K562 (cell line): ENCODE data around the gene HOTAIR. TPM values are rescaled to one million over a fixed set of nuclear protein-coding genes. Genes with fewer than 3 reads are reported as not detected.

Experiments
- ATAC-seq: fragments of 200-7000 bp; cut with Tn5 transposase; 3 replicates; pipeline ENCODE4 v1.9.1; 2020; ENCODE audit warnings: moderate library complexity
- BruUV-seq: library from RNA; stranded (reverse); fragments of 400-500 nt; replicated peaks from 2 replicates; lab custom pipeline; 2021; lab: Mats Ljungman, UMichigan
- CTCF ChIA-PET: fragments of 300-600 bp; formaldehyde crosslinking; extraction: SDS; loops from one replicate; lab custom pipeline; 2021; ENCODE audit warnings: low intra/inter-chr PET ratio; lab: Yijun Ruan, JAX
- POLR2A ChIA-PET: fragments of 300-600, 350-650 bp; sonication (Branson Sonifier 250); formaldehyde crosslinking; extraction: SDS; loops from one replicate; lab custom pipeline; 2021; ENCODE audit warnings: antibody characterized with exemption, inconsistent platforms; lab: Yijun Ruan, JAX
- DNase-seq, 4 experiments: peaks; one replicate each; pipeline versions ENCODE4 v3.0.0 to v3.0.0-alpha.2; 2011 to 2018; ENCODE audit warnings: low spot score in 3 of 4, mixed read lengths in 3 of 4; ENCODE audit errors: extremely low read depth in 1 of 4
- FAIRE-seq: peaks from 2 replicates; lab custom pipeline; 2011; peaks lifted over from hg19 to GRCh38; lab: Jason Lieb, UNC
- H2AFZ ChIP-seq: 2 replicates; pipeline ENCODE4 v1.6.0; 2011; ENCODE audit warnings: low read depth, low read length, control low read depth, inconsistent platforms
- H3K27ac ChIP-seq: fragments of 200-600 bp; 3 replicates; pipeline ENCODE4 v1.8.0; 2011; ENCODE audit warnings: low read depth, mild to moderate bottlenecking, control low read depth, inconsistent platforms, low read length, moderate library complexity, mixed read lengths; ENCODE audit errors: extremely low read depth
- H3K27me3 ChIP-seq, 2 experiments: fragments of 300-600 bp in 1 of 2; 2 replicates in 1 of 2; 3 replicates in 1 of 2; pipeline versions ENCODE4 v1.6.0 to v1.8.0; 2011; ENCODE audit warnings: inconsistent platforms in 2 of 2, low read length in 2 of 2, mild to moderate bottlenecking in 1 of 2, mixed read lengths in 1 of 2, moderate library complexity in 1 of 2; ENCODE audit not compliant: control insufficient read depth in 2 of 2, insufficient read depth in 2 of 2
- H3K36me3 ChIP-seq: fragments of 300-600 bp; 3 replicates; pipeline ENCODE4 v1.8.0; 2011; ENCODE audit warnings: mild to moderate bottlenecking, low read length, inconsistent platforms; ENCODE audit not compliant: control insufficient read depth, insufficient read depth
- H3K4me1 ChIP-seq, 2 experiments: fragments of 200-600 bp in 1 of 2; replicated peaks in 1 of 2; 2 replicates in 1 of 2; 3 replicates in 1 of 2; pipeline versions ENCODE4 v1.5.1 to v1.8.0; 2011; ENCODE audit warnings: inconsistent platforms in 2 of 2, low read length in 2 of 2, mild to moderate bottlenecking in 1 of 2, mixed read lengths in 1 of 2, moderate library complexity in 1 of 2; ENCODE audit not compliant: control insufficient read depth in 2 of 2, insufficient read depth in 2 of 2
- H3K4me2 ChIP-seq: 2 replicates; pipeline ENCODE4 v1.6.1; 2011; ENCODE audit warnings: low read length, control low read depth, inconsistent platforms, mixed read lengths; ENCODE audit not compliant: insufficient read depth
- H3K4me3 ChIP-seq: fragments of 200-600 bp; sonication (generic), shearing (Covaris generic); 2 replicates; pipeline ENCODE4 v1.5.1; 2016; ENCODE audit warnings: control low read depth, inconsistent platforms
- H3K79me2 ChIP-seq: fragments of 200-600 bp; 3 replicates; pipeline ENCODE4 v1.8.0; 2011; ENCODE audit warnings: low read length, inconsistent platforms; ENCODE audit not compliant: control insufficient read depth, insufficient read depth
- H3K9ac ChIP-seq, 2 experiments: 2 replicates each; pipeline versions ENCODE4 v1.6.0 to v1.6.1; 2011; ENCODE audit warnings: low read depth in 2 of 2, low read length in 2 of 2, control low read depth in 1 of 2, inconsistent platforms in 1 of 2, mild to moderate bottlenecking in 1 of 2, mixed read lengths in 1 of 2; ENCODE audit not compliant: insufficient read depth in 1 of 2
- H3K9me1 ChIP-seq: one replicate; pipeline ENCODE4 v1.6.0; 2011; ENCODE audit warnings: inconsistent platforms, mild to moderate bottlenecking, low read length, moderate library complexity; ENCODE audit not compliant: control insufficient read depth, insufficient read depth
- H3K9me3 ChIP-seq: replicated peaks from 2 replicates; pipeline ENCODE4 v1.5.1; 2011; ENCODE audit warnings: low read depth, low read length, inconsistent platforms; ENCODE audit not compliant: control insufficient read depth, insufficient read depth
- H4K20me1 ChIP-seq: replicated peaks from 2 replicates; pipeline ENCODE4 v1.6.1; 2011; ENCODE audit warnings: low read length, inconsistent platforms, mixed read lengths; ENCODE audit not compliant: control insufficient read depth, insufficient read depth
- ARID1B ChIP-seq: fragments of 450-650 bp; IDR thresholded peaks from 2 replicates; pipeline ENCODE4 v1.6.1; 2016; ENCODE audit warnings: antibody characterized with exemption, mild to moderate bottlenecking, inconsistent platforms
- MBD2 ChIP-seq: sonication (generic); IDR thresholded peaks from 2 replicates; pipeline ENCODE4 v1.6.1; 2016; ENCODE audit warnings: low read depth, borderline replicate concordance
- MIER1 ChIP-seq: fragments of 450-650 bp; IDR thresholded peaks from 2 replicates; pipeline ENCODE4 v1.6.1; 2016; ENCODE audit warnings: antibody characterized with exemption, mild to moderate bottlenecking, low read depth
- RBM15 ChIP-seq: fragments of 200-400 bp; formaldehyde crosslinking; IDR thresholded peaks from 2 replicates; pipeline ENCODE4 v1.6.1; 2018; ENCODE audit warnings: mild to moderate bottlenecking, low read length, moderate library complexity; ENCODE audit not compliant: insufficient read depth
- RFX7 ChIP-seq: fragments of 250-450 bp; sonication (Bioruptor Pico); IDR thresholded peaks from 2 replicates; pipeline ENCODE4 v1.5.1; 2021; ENCODE audit warnings: mild to moderate bottlenecking
- RUNX1 ChIP-seq: sonication (generic); IDR thresholded peaks from 2 replicates; pipeline ENCODE4 v1.6.1; 2016; ENCODE audit warnings: antibody characterized with exemption, low read depth
- SIN3B ChIP-seq: fragments of 450-650 bp; IDR thresholded peaks from 2 replicates; pipeline ENCODE4 v1.6.1; 2017; ENCODE audit warnings: low read depth, mild to moderate bottlenecking, moderate library complexity
- SIRT6 ChIP-seq: IDR thresholded peaks from one replicate; pipeline ENCODE4 v1.6.1; 2012; ENCODE audit warnings: low read depth, mild to moderate bottlenecking, control low read depth, inconsistent platforms, low read length, moderate library complexity
- TOE1 ChIP-seq, 2 experiments: fragments of 450-650 bp in 1 of 2; sonication (generic) in 1 of 2; formaldehyde crosslinking in 1 of 2; IDR thresholded peaks; 2 replicates each; pipeline versions ENCODE4 v1.7.1 to v1.8.0; 2016 to 2022; ENCODE audit warnings: borderline replicate concordance in 2 of 2, mild to moderate bottlenecking in 2 of 2, antibody characterized with exemption in 1 of 2, inconsistent platforms in 1 of 2, low read depth in 1 of 2, missing genetic modification reagents in 1 of 2, moderate library complexity in 1 of 2
- ZNF134 ChIP-seq: fragments of 250-450 bp; sonication (Bioruptor Pico); conservative IDR thresholded peaks from 2 replicates; pipeline ENCODE4 v1.4.0; 2020
- ZNF449 ChIP-seq: fragments of 250-450 bp; sonication (Bioruptor Pico); IDR thresholded peaks from 2 replicates; pipeline ENCODE4 v1.8.0; 2022; ENCODE audit warnings: moderate library complexity, mild to moderate bottlenecking, inconsistent platforms
- ZNF778 ChIP-seq: fragments of 450-650 bp; formaldehyde crosslinking; IDR thresholded peaks from 2 replicates; pipeline ENCODE4 v1.4.0; 2020; ENCODE audit warnings: mild to moderate bottlenecking, moderate library complexity
- WGBS: fragments of 100-300 bp; shearing (Covaris generic); methylation state at CpG from one replicate; pipeline ENCODE4 v1.1.6; 2016; ENCODE audit warnings: low coverage, mixed read lengths; ENCODE audit not compliant: insufficient coverage; ENCODE audit errors: missing lambda C conversion rate; 5-methylcytosine and 5-hydroxymethylcytosine counted together
- in situ Hi-C: fragments of 300-500 bp; cut with MboI; formaldehyde crosslinking; loops from 4 replicates; pipeline ENCODE4 v1.15.0; 2018; ENCODE audit warnings: inconsistent platforms, mixed read lengths
- intact Hi-C: fragments of 100-400 bp; cut with micrococcal nuclease; formaldehyde crosslinking; loops from 2 replicates; pipeline ENCODE4 v1.14.2; 2022
- polyA plus RNA-seq, 8 experiments: library from polyadenylated mRNA; depleted of rRNA in 4 of 8; stranded (reverse) in 5 of 8; unstranded in 3 of 8; fragments of >200 nt; fragmentation: Nextera tagmentation in 2 of 8; fragmentation: Illumina TruSeq in 1 of 8; extraction: Ambion mirVana in 2 of 8; extraction: Trizol in 1 of 8; gene quantifications; 2 replicates each; pipeline versions ENCODE4 v1.2.1 to v1.2.3, GENCODE V29; 2011 to 2014; ENCODE audit warnings: inconsistent platforms in 1 of 8, missing spikeins in 1 of 8
- total RNA-seq, 7 experiments: library from RNA; depleted of rRNA in 6 of 7; stranded (reverse); fragments of >200 nt in 6 of 7; fragmentation: Illumina TruSeq in 2 of 7; extraction: Trizol in 2 of 7; gene quantifications; 2 replicates each; pipeline versions ENCODE4 v1.2.1 to v1.2.3, GENCODE V29; 2011 to 2021; ENCODE audit warnings: low replicate concordance in 1 of 7
- TF ChIP-seq, protein P1 (sequence below): fragments of 450-650 bp; formaldehyde crosslinking; IDR thresholded peaks from 2 replicates; pipeline ENCODE4 v1.4.0; 2020; ENCODE audit warnings: mild to moderate bottlenecking, moderate library complexity
- TF ChIP-seq, protein P2 (sequence below), 2 experiments: fragments of 450-650 bp in 1 of 2; sonication (generic) in 1 of 2; formaldehyde crosslinking; conservative IDR thresholded peaks; 2 replicates each; pipeline versions ENCODE4 v1.4.0 to v1.8.1; 2020 to 2022; ENCODE audit warnings: mild to moderate bottlenecking in 1 of 2, missing genetic modification reagents in 1 of 2
- TF ChIP-seq, protein P3 (sequence below), 2 experiments: fragments of 450-650 bp; IDR thresholded peaks; 2 replicates each; pipeline ENCODE4 v1.6.1; 2016

Gene HOTAIR
- total and polyA plus RNA-seq, 9 of the 15 experiments (the other 6 are each of a cell fraction or from before 2014, with no cell fraction given), result 0.04 TPM; not detected in 8

- no peak overlapping the region for H3K27ac ChIP-seq
- no TSS peak for BruUV-seq
- DNase-seq (no peak), ATAC-seq (no peak), FAIRE-seq (no peak)
- ChIA-PET POLR2A (interaction anchor here (0.6 kb wide), 2 partner anchors 50 to 1630 kb away, joined by 3 read pairs; no protein-coding TSS in a partner anchor), CTCF (no interaction called here)
- 13% methylated on average over 9 of the region's 25 CpGs for WGBS
- no peak for TF ChIP-seq TOE1 (IDR thresholded peaks at IDR 0.05; ENCODE audit: borderline replicate concordance)
- TF ChIP-seq TOE1 (CRISPR knock-in tag; IDR thresholded peaks at IDR 0.05; ENCODE audit: borderline replicate concordance, low read depth), result no peak
- no peak for TF ChIP-seq MBD2
- TF ChIP-seq ZNF134 (CRISPR knock-in tag), result no peak
- no peak for TF ChIP-seq ZNF449 (CRISPR knock-in tag)
- TF ChIP-seq RUNX1, result no peak
- TF ChIP-seq MIER1, result no peak
- TF ChIP-seq RBM15, result no peak
- TF ChIP-seq, protein P1, sequence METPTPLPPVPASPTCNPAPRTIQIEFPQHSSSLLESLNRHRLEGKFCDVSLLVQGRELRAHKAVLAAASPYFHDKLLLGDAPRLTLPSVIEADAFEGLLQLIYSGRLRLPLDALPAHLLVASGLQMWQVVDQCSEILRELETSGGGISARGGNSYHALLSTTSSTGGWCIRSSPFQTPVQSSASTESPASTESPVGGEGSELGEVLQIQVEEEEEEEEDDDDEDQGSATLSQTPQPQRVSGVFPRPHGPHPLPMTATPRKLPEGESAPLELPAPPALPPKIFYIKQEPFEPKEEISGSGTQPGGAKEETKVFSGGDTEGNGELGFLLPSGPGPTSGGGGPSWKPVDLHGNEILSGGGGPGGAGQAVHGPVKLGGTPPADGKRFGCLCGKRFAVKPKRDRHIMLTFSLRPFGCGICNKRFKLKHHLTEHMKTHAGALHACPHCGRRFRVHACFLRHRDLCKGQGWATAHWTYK (CRISPR knock-in tag), result no peak
- TF ChIP-seq SIN3B, result no peak
- TF ChIP-seq SIRT6, result no peak
- TF ChIP-seq, protein P2, sequence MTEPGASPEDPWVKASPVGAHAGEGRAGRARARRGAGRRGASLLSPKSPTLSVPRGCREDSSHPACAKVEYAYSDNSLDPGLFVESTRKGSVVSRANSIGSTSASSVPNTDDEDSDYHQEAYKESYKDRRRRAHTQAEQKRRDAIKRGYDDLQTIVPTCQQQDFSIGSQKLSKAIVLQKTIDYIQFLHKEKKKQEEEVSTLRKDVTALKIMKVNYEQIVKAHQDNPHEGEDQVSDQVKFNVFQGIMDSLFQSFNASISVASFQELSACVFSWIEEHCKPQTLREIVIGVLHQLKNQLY (CRISPR knock-in tag; conservative IDR thresholded peaks at IDR 0.05), result no peak
- TF ChIP-seq ARID1B, result no peak
- TF ChIP-seq ZNF778 (CRISPR knock-in tag), result no peak
- no peak for TF ChIP-seq RFX7 (CRISPR knock-in tag)
- TF ChIP-seq, protein P3, sequence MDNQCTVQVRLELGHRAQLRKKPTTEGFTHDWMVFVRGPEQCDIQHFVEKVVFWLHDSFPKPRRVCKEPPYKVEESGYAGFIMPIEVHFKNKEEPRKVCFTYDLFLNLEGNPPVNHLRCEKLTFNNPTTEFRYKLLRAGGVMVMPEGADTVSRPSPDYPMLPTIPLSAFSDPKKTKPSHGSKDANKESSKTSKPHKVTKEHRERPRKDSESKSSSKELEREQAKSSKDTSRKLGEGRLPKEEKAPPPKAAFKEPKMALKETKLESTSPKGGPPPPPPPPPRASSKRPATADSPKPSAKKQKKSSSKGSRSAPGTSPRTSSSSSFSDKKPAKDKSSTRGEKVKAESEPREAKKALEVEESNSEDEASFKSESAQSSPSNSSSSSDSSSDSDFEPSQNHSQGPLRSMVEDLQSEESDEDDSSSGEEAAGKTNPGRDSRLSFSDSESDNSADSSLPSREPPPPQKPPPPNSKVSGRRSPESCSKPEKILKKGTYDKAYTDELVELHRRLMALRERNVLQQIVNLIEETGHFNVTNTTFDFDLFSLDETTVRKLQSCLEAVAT (IDR thresholded peaks at IDR 0.05), result no peak
- H3K79me2 ChIP-seq, result no peaks in the 10 kb centered on the region
- H3K9ac ChIP-seq, result no peak overlapping the region
- no peaks in the 10 kb centered on the region for H3K9me1 ChIP-seq
- no peak overlapping the region for H3K4me3 ChIP-seq
- intact Hi-C loops (no loop called here), in situ Hi-C loops (no loop called here)
- peaks cover 2 to 25% of the 10 kb centered on the region in 2 experiments; a peak in 2 of 5 replicates for H3K4me1 ChIP-seq
- peaks cover 44 to 64% of the 10 kb centered on the region in 2 experiments; a peak in 4 of 5 replicates for H3K27me3 ChIP-seq
- no peaks in the 10 kb centered on the region for H3K9me3 ChIP-seq
- H3K36me3 ChIP-seq, result no peaks in the 10 kb centered on the region
- no peak overlapping the region for H3K4me2 ChIP-seq
- peaks cover 5% of the 10 kb centered on the region; the same call in 1 of the 2 replicates for H4K20me1 ChIP-seq
- no peak overlapping the region for H2AFZ ChIP-seq
Observed at GRCh38 chr12:53975064-53975471, 314 bp upstream of the HOTAIR start.
